Activated B cell treated with CpG ODN at 0.5 μM for 24 hours (primary cell): Measurements from ENCODE around the gene ERBB4. TPM values are rescaled to one million over a fixed set of nuclear protein-coding genes. Genes with fewer than 3 reads are reported as not detected.

ENCODE experiments used
- ATAC-seq: fragments of 200-7000 bp; cut with Tn5 transposase; one replicate; pipeline ENCODE4 v1.10.0; 2021; ENCODE audit warnings: low read depth, mild to moderate bottlenecking, moderate library complexity
- CTCF ChIA-PET: fragments of 350-600 bp; sonication (Branson Sonifier 250); formaldehyde crosslinking; loops from one replicate; lab custom pipeline; 2021; ENCODE audit warnings: antibody characterized with exemption; lab: Charles Lee
- POLR2A ChIA-PET: fragments of 350-600 bp; sonication (Branson Sonifier 250); formaldehyde crosslinking; loops from one replicate; lab custom pipeline; 2021; ENCODE audit warnings: antibody characterized with exemption; lab: Charles Lee
- DNase-seq: peaks from one replicate; pipeline ENCODE4 v3.0.0; 2022
- H3K27ac Mint-ChIP-seq: one replicate; pipeline ENCODE4 v1.8.0; 2020; ENCODE audit warnings: mixed read lengths
- H3K27me3 Mint-ChIP-seq: one replicate; pipeline ENCODE4 v1.8.0; 2021; ENCODE audit warnings: mixed read lengths
- H3K36me3 Mint-ChIP-seq: one replicate; pipeline ENCODE4 v1.8.0; 2021; ENCODE audit warnings: low read depth, mixed read lengths
- H3K4me1 Mint-ChIP-seq: one replicate; pipeline ENCODE4 v1.8.0; 2021; ENCODE audit warnings: mixed read lengths
- H3K4me3 Mint-ChIP-seq: one replicate; pipeline ENCODE4 v1.8.0; 2020; ENCODE audit warnings: mild to moderate bottlenecking, mixed read lengths
- H3K9me3 Mint-ChIP-seq: one replicate; pipeline ENCODE4 v1.8.0; 2020; ENCODE audit warnings: mixed read lengths
- intact Hi-C: fragments of 100-400 bp; cut with micrococcal nuclease; formaldehyde crosslinking; loops from one replicate; pipeline ENCODE4 v1.15.1; 2024
- total RNA-seq: library from RNA; stranded (reverse); gene quantifications from 2 replicates; pipeline ENCODE4 v1.2.3, GENCODE V29; 2022
- TF ChIP-seq, protein P1 (sequence below): fragments of 200-600 bp; IDR thresholded peaks from one replicate; pipeline ENCODE4 v1.8.0; 2022; ENCODE audit warnings: antibody characterized with exemption, mild to moderate bottlenecking

The ERBB4 gene
- total RNA-seq, 1 donor from 2014 or later, result not detected

DNA sequence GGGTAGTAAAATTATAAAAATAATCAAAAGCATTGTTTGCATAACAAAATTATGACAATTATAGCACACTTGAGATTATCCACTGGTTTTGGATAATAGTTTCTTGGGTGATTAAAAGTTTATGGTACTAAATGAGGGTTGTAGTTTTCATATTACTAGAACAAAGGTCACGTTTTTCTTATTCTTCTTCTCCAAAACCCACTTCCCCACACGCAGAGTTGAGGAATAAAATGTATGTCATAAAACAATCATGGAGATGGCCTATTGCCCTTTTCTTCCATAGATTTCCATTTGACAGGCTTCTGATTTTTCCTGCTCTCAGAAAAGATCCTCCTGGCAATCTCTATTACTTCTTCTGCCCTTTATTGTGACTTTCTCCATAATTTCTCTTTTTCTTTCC lies 863.9 kb downstream of the ERBB4 start:
- intact Hi-C loops, result no loop called here
- no peaks in the 10 kb centered on the region for H3K4me1 Mint-ChIP-seq
- H3K27ac Mint-ChIP-seq, result no peak overlapping the region
- H3K27me3 Mint-ChIP-seq, result no peaks in the 10 kb centered on the region
- H3K4me3 Mint-ChIP-seq, result no peak overlapping the region
- no peaks in the 10 kb centered on the region for H3K9me3 Mint-ChIP-seq
- ChIA-PET POLR2A (no interaction called here), CTCF (no interaction called here)
- TF ChIP-seq, protein P1, sequence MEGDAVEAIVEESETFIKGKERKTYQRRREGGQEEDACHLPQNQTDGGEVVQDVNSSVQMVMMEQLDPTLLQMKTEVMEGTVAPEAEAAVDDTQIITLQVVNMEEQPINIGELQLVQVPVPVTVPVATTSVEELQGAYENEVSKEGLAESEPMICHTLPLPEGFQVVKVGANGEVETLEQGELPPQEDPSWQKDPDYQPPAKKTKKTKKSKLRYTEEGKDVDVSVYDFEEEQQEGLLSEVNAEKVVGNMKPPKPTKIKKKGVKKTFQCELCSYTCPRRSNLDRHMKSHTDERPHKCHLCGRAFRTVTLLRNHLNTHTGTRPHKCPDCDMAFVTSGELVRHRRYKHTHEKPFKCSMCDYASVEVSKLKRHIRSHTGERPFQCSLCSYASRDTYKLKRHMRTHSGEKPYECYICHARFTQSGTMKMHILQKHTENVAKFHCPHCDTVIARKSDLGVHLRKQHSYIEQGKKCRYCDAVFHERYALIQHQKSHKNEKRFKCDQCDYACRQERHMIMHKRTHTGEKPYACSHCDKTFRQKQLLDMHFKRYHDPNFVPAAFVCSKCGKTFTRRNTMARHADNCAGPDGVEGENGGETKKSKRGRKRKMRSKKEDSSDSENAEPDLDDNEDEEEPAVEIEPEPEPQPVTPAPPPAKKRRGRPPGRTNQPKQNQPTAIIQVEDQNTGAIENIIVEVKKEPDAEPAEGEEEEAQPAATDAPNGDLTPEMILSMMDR, result no peak
- H3K36me3 Mint-ChIP-seq, result no peaks in the 10 kb centered on the region
- DNase-seq (no peak), ATAC-seq (no peak)

DNA sequence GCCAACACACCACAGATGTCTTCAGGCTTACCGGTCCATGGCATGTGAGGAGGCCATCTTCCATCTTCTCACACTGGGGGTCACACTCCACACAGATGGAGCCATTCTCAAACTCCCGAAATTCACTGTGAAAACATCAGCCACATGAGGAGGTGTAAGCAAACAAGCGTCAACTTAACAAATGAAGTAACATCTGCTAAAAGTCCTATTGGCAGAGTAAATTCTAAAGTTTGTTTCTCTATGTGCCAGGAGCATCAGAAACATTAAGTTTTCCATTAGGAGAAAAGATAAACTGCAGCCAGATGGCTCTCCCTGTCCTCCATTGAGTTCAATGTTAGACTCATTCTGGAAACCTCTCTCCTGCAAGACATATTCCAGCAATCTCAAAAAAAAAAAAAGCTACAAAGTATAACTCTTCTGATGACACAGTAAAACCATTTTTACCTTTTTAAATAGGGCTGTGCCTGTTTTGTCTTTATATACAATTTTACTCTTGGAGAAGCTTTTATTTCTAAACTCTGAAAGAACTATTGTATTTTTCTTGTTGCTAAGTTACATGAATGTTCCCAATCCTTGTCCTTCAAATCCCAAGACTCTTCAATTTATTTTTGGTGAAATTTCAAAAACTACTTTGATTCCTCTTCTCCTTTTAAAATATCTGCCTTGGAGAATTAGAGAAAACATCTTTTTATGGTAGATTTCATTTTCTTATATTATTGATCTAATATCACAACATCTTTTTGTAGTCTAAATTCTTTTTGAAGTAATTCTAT lies 865.3 kb downstream of the ERBB4 start:
- DNase-seq, result no peak
- CTCF ChIA-PET, result no interaction called here
- intact Hi-C loops, result no loop called here
- no peak for ATAC-seq
- no peaks in the 10 kb centered on the region for H3K4me1 Mint-ChIP-seq
- TF ChIP-seq, protein P1, result no peak
- no peak overlapping the region for H3K27ac Mint-ChIP-seq
- no peak overlapping the region for H3K4me3 Mint-ChIP-seq
- no peaks in the 10 kb centered on the region for H3K27me3 Mint-ChIP-seq
- POLR2A ChIA-PET, result no interaction called here
- no peaks in the 10 kb centered on the region for H3K9me3 Mint-ChIP-seq
- H3K36me3 Mint-ChIP-seq, result no peaks in the 10 kb centered on the region

DNA sequence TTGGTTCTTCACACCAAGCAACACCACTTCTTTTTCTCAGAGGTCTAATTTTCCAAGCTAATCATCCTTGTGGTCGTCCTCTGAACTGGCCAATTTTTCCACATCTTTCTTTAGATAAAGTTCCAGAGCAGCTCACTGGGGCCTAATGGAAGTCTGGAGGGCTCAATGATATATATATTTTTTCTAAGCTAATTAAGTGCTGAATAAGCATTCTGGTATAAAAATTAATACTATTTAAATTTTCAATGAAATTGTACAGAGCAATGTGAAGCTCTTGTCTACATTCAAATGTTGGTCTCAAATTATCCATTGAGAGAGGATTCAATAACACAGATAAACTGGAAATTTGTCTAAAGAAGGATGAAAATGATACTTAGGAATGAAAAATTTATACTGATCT lies 866.6 kb downstream of the ERBB4 start:
- H3K9me3 Mint-ChIP-seq, result no peaks in the 10 kb centered on the region
- ATAC-seq (no peak), DNase-seq (no peak)
- ChIA-PET POLR2A (no interaction called here), CTCF (no interaction called here)
- H3K4me1 Mint-ChIP-seq, result no peaks in the 10 kb centered on the region
- H3K27ac Mint-ChIP-seq, result no peak overlapping the region
- TF ChIP-seq, protein P1, result no peak
- H3K4me3 Mint-ChIP-seq, result no peak overlapping the region
- H3K36me3 Mint-ChIP-seq, result no peaks in the 10 kb centered on the region
- intact Hi-C loops, result no loop called here
- no peaks in the 10 kb centered on the region for H3K27me3 Mint-ChIP-seq

DNA sequence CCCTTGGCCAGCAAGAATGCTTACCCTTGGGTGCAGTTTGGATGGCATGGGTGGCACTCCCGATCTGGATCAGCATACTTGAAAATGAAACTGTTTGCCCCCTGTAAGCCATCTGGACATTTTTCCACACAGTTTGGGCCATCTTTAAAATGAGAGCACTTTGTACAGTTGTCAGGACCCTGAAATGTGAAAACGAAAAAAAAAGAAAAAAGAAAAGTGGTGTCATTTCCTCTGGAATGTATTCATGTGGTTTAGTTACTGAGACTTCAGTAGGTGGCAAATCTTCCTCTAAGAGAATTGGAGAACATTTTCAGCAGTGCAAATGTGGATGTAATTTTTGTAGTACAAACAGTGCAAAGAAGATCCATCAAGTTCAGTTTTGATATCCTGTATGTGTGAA lies 873.3 kb downstream of the ERBB4 start:
- H3K27ac Mint-ChIP-seq, result no peak overlapping the region
- ChIA-PET CTCF (no interaction called here), POLR2A (no interaction called here)
- H3K4me1 Mint-ChIP-seq, result no peaks in the 10 kb centered on the region
- H3K27me3 Mint-ChIP-seq, result no peaks in the 10 kb centered on the region
- no peaks in the 10 kb centered on the region for H3K36me3 Mint-ChIP-seq
- no peak overlapping the region for H3K4me3 Mint-ChIP-seq
- intact Hi-C loops, result no loop called here
- no peak for DNase-seq
- ATAC-seq, result no peak
- H3K9me3 Mint-ChIP-seq, result no peaks in the 10 kb centered on the region
- TF ChIP-seq, protein P1, result no peak

DNA sequence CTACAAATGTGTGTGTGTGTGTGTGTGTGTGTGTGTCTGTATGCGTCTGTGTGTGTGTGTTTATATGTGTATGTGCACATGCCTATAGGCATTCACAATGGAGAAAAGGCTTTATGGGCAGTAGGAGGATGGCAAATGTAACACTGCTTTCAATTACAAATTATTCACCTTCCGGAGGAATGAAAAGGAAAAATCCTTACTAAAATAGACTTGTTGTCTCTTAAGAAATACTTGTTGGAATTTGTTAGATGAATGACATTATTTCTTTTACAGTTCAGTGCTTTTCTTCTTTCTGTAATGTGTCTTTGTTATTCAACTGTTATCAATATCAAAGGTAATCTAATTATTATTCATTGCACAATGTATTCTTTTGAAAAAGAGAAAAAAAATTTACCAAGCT lies 874.3 kb downstream of the ERBB4 start:
- Mint-ChIP-seq H3K27ac (no peak overlapping the region), H3K4me3 (no peak overlapping the region), H3K27me3 (no peaks in the 10 kb centered on the region), H3K4me1 (no peaks in the 10 kb centered on the region), H3K36me3 (no peaks in the 10 kb centered on the region), H3K9me3 (no peaks in the 10 kb centered on the region)
- DNase-seq (no peak), ATAC-seq (no peak)
- intact Hi-C loops, result no loop called here
- TF ChIP-seq, protein P1, result no peak
- CTCF ChIA-PET, result no interaction called here
- POLR2A ChIA-PET, result no interaction called here
